ENCODE measurements around the gene PLIN1. TPM values are rescaled to one million over a fixed set of nuclear protein-coding genes. Genes with fewer than 3 reads are reported as not detected.

PLIN1 gene
- total and polyA plus RNA-seq, 2 donors (not counting 3 experiments of a cell fraction or from before 2014, with no cell fraction given), result 0.07 TPM; not detected in 1

GRCh38 chr15:89630260-89630659 is 48.9 kb downstream of the PLIN1 start:
- H3K27me3 ChIP-seq (ENCODE audit: control insufficient read depth in 2 of 2, insufficient read depth in 2 of 2, low read length in 2 of 2), result no peaks in the 10 kb centered on the region
- TF ChIP-seq FOS (IDR thresholded peaks at IDR 0.05; ENCODE audit: borderline replicate concordance, insufficient read depth, low read length) (no peak), MAX (IDR thresholded peaks at IDR 0.05; ENCODE audit: insufficient read depth, insufficient read length) (no peak), POLR2AphosphoS5 (IDR thresholded peaks at IDR 0.05; ENCODE audit: insufficient read depth, low read depth, low read length) (no peak), CTCF (IDR thresholded peaks at IDR 0.05; ENCODE audit: extremely low read depth in 1 of 2, insufficient read depth in 1 of 2, low read depth in 1 of 2, low read length in 2 of 2) (no peak), EZH2 (IDR thresholded peaks at IDR 0.05; ENCODE audit: borderline replicate concordance, low read depth, low read length, severe bottlenecking) (no peak), MYC (IDR thresholded peaks at IDR 0.05; ENCODE audit: low read depth, low read length) (no peak)
- FAIRE-seq, result no peak
- H3K4me1 ChIP-seq (ENCODE audit: control insufficient read depth, extremely low read depth, insufficient read depth, low read length), result no peaks in the 10 kb centered on the region
- ChIA-PET POLR2A (no interaction called here), CTCF (no interaction called here)
- H4K20me1 ChIP-seq (replicated peaks; ENCODE audit: control insufficient read depth, extremely low read depth, insufficient read depth, low read length), result no peaks in the 10 kb centered on the region
- H2AFZ ChIP-seq (ENCODE audit: low read depth, low read length), result no peak overlapping the region
- dilution Hi-C loops (cut with MboI; ENCODE audit: extremely low pct_ligation_motif_present, low sequenced_read_pairs) (no loop called here), intact Hi-C loops (cut with micrococcal nuclease) (no loop called here)
- H3K9me3 ChIP-seq (replicated peaks; ENCODE audit: control insufficient read depth, insufficient read depth, low read length), result no peaks in the 10 kb centered on the region
- H3K4me3 ChIP-seq (replicated peaks in 1 of 3; ENCODE audit: insufficient read depth in 1 of 3, low read depth in 1 of 3, low read length in 3 of 3), result no peak overlapping the region
- peaks cover 10 to 50% of the 10 kb centered on the region in 2 experiments for H3K36me3 ChIP-seq (ENCODE audit: control insufficient read depth in 2 of 2, extremely low read depth in 1 of 2, insufficient read depth in 2 of 2, low read length in 2 of 2)
- no peak overlapping the region for H3K27ac ChIP-seq (ENCODE audit: insufficient read depth, low read depth, low read length)
- H3K9me1 ChIP-seq (replicated peaks; ENCODE audit: control insufficient read depth, extremely low read depth, insufficient read depth, low read length), result no peaks in the 10 kb centered on the region
- H3K4me2 ChIP-seq (ENCODE audit: insufficient read depth, low read length), result no peak overlapping the region
- no peak for DNase-seq (ENCODE audit: low read depth, low spot score)
- no peak overlapping the region for H3K9ac ChIP-seq (replicated peaks; ENCODE audit: extremely low read depth, insufficient read depth, low read length)
- no peaks in the 10 kb centered on the region for H3K79me2 ChIP-seq (ENCODE audit: control insufficient read depth, insufficient read depth, low read length)
- no TSS peak for BruUV-seq (replicated peaks)

Data from endothelial cell of umbilical vein (primary cell).